Neural cell (in vitro differentiated cells): Measurements from ENCODE around the gene SMARCD1. TPM values are rescaled to one million over a fixed set of nuclear protein-coding genes. Genes with fewer than 3 reads are reported as not detected.

ENCODE experiments used
- H2AFZ ChIP-seq: fragments of 200-600, 300-800 bp; sonication (generic), shearing (Covaris generic); 2 replicates; pipeline ENCODE4 v1.6.0; 2014; ENCODE audit warnings: low read depth, mild to moderate bottlenecking, antibody characterized with exemption, low read length, moderate library complexity
- H3F3A ChIP-seq: fragments of 200-600 bp; shearing (Covaris generic); 2 replicates; pipeline ENCODE4 v1.6.1; 2016; ENCODE audit warnings: mild to moderate bottlenecking, moderate library complexity, mixed read lengths, antibody characterized with exemption, low read length; ENCODE audit not compliant: insufficient read depth, poor library complexity, severe bottlenecking
- H3K27ac ChIP-seq: fragments of 200-600, 300-800 bp; sonication (generic), shearing (Covaris generic); 2 replicates; pipeline ENCODE4 v1.5.1; 2014; ENCODE audit warnings: mild to moderate bottlenecking, low read length, moderate library complexity
- H3K27me3 ChIP-seq: fragments of 300-800, 200-600 bp; sonication (generic), shearing (Covaris generic); 2 replicates; pipeline ENCODE4 v1.6.0; 2014; ENCODE audit warnings: mild to moderate bottlenecking, low read depth, low read length, moderate library complexity; ENCODE audit not compliant: insufficient read depth
- H3K36me3 ChIP-seq: fragments of 300-800, 200-600 bp; sonication (generic), shearing (Covaris generic); 2 replicates; pipeline ENCODE4 v1.5.1; 2014; ENCODE audit warnings: mild to moderate bottlenecking, antibody characterized with exemption, low read length, moderate library complexity; ENCODE audit not compliant: insufficient read depth
- H3K4me2 ChIP-seq: fragments of 300-800, 200-600 bp; sonication (generic), shearing (Covaris generic); 2 replicates; pipeline ENCODE4 v1.6.0; 2014; ENCODE audit warnings: mild to moderate bottlenecking, low read length
- H3K4me3 ChIP-seq: fragments of 300-800, 200-600 bp; sonication (generic), shearing (Covaris generic); 2 replicates; pipeline ENCODE4 v1.5.1; 2014; ENCODE audit warnings: mild to moderate bottlenecking, low read length, moderate library complexity
- H3K79me2 ChIP-seq: fragments of 200-600 bp; shearing (Covaris generic); replicated peaks from 2 replicates; pipeline ENCODE4 v1.6.0; 2014; ENCODE audit warnings: mild to moderate bottlenecking, low read length, moderate library complexity; ENCODE audit not compliant: insufficient read depth
- H3K9ac ChIP-seq: fragments of 300-800, 200-600 bp; sonication (generic), shearing (Covaris generic); 2 replicates; pipeline ENCODE4 v1.6.1; 2016; ENCODE audit warnings: mild to moderate bottlenecking, low read length, mixed read lengths
- H3K9me2 ChIP-seq: fragments of 200-600 bp; shearing (Covaris generic); 2 replicates; pipeline ENCODE4 v1.6.1; 2016; ENCODE audit warnings: mild to moderate bottlenecking, low read length, mixed read lengths; ENCODE audit not compliant: insufficient read depth
- H3K9me3 ChIP-seq: fragments of 200-600, 300-800 bp; sonication (generic), shearing (Covaris generic); 2 replicates; pipeline ENCODE4 v1.6.1; 2016; ENCODE audit warnings: mild to moderate bottlenecking, mixed run types, low read length, moderate library complexity, mixed read lengths
- H4K20me1 ChIP-seq: fragments of 200-600 bp; shearing (Covaris generic); 2 replicates; pipeline ENCODE4 v1.6.1; 2016; ENCODE audit warnings: mild to moderate bottlenecking, mixed run types; ENCODE audit not compliant: insufficient read depth
- CTCF ChIP-seq: fragments of 450-650 bp; IDR thresholded peaks from 2 replicates; pipeline ENCODE4 v1.5.1; 2014; ENCODE audit warnings: antibody characterized with exemption, mild to moderate bottlenecking, moderate library complexity; ENCODE audit not compliant: poor library complexity, severe bottlenecking
- EP300 ChIP-seq: fragments of 450-650 bp; conservative IDR thresholded peaks from 2 replicates; pipeline ENCODE4 v1.6.1; 2014; ENCODE audit warnings: antibody characterized with exemption, mild to moderate bottlenecking, moderate library complexity; ENCODE audit not compliant: poor library complexity, severe bottlenecking
- POLR2AphosphoS5 ChIP-seq: IDR thresholded peaks from 2 replicates; pipeline ENCODE4 v1.6.1; 2012
- RAD21 ChIP-seq: fragments of 450-650 bp; conservative IDR thresholded peaks from 2 replicates; pipeline ENCODE4 v1.6.1; 2014; ENCODE audit warnings: antibody characterized with exemption, mild to moderate bottlenecking, moderate library complexity
- REST ChIP-seq: IDR thresholded peaks from 2 replicates; pipeline ENCODE4 v1.6.1; 2012; ENCODE audit warnings: borderline replicate concordance
- SMC3 ChIP-seq: fragments of 450-650 bp; conservative IDR thresholded peaks from 2 replicates; pipeline ENCODE4 v1.6.1; 2014; ENCODE audit warnings: antibody characterized with exemption, mild to moderate bottlenecking, moderate library complexity; ENCODE audit not compliant: poor library complexity
- polyA plus RNA-seq: library from polyadenylated mRNA; depleted of rRNA; stranded (reverse); fragments of >200 nt; gene quantifications from 2 replicates; pipeline ENCODE4 v1.2.3, GENCODE V29; 2014

The SMARCD1 gene
- polyA plus RNA-seq, 1 donor from 2014 or later, result 90.9 TPM

- Histone ChIP-seq H2AFZ (no peak overlapping the region), H3K9ac (no peak overlapping the region), H3K9me2 (no peaks in the 10 kb centered on the region), H3F3A (no peaks in the 10 kb centered on the region), H3K4me2 (no peak overlapping the region), H3K79me2 (no peaks in the 10 kb centered on the region), H3K9me3 (no peaks in the 10 kb centered on the region), H3K36me3 (peaks cover 5% of the 10 kb centered on the region), H3K27me3 (no peaks in the 10 kb centered on the region), H3K27ac (no peak overlapping the region), H4K20me1 (no peaks in the 10 kb centered on the region), H3K4me3 (no peak overlapping the region)
- TF ChIP-seq RAD21, result peak; percentile 59
- no peak for TF ChIP-seq EP300
- TF ChIP-seq SMC3, result peak; percentile 60
- TF ChIP-seq POLR2AphosphoS5, result no peak
- TF ChIP-seq CTCF, result peak; percentile 61
Measured at GRCh38 chr12:50132505-50133135, 47.5 kb downstream of the SMARCD1 start.

GRCh38 chr12:50142993-50143392 is 57.9 kb downstream of the SMARCD1 start:
- Histone ChIP-seq H3K36me3 (peaks cover 5% of the 10 kb centered on the region), H3K9ac (no peak overlapping the region), H2AFZ (no peak overlapping the region), H3K27ac (no peak overlapping the region), H3K4me3 (no peak overlapping the region), H4K20me1 (no peaks in the 10 kb centered on the region), H3K9me2 (no peaks in the 10 kb centered on the region), H3K79me2 (peaks cover 15% of the 10 kb centered on the region), H3K27me3 (no peaks in the 10 kb centered on the region), H3F3A (no peaks in the 10 kb centered on the region), H3K4me2 (no peak overlapping the region), H3K9me3 (no peaks in the 10 kb centered on the region)
- TF ChIP-seq EP300 (no peak), SMC3 (no peak), POLR2AphosphoS5 (no peak), RAD21 (no peak), REST (no peak), CTCF (no peak)
